ENCODE measurements around the gene GRIK4.

DNA sequence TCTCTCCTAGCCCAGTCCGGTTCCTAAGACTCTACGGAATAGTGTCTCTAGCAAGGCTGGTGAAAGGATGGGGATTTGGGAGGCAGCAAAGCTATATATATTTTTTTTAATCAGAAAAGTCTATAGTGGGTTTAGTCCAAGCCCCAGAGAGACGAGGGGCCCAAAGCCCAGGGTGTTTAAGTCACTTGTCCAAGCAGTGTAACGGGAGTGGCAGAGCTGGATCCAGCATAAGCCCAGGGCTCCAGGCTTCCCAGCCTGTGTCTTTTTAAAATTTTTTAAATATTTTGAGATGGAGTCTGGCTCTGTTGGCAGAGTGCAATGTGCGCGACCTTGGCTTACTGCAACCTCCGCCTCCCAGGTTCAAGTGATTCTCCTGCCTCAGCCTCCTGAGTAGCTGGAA, 6.8 kb downstream of the GRIK4 start:
- TF ChIP-seq MAX (IDR thresholded peaks at IDR 0.05; ENCODE audit: low read depth): no peak
- TF ChIP-seq SIN3A (IDR thresholded peaks at IDR 0.05; ENCODE audit: borderline replicate concordance, low read depth, low read length): no peak
- TF ChIP-seq CTCF (IDR thresholded peaks at IDR 0.05): no peak
- no peak for TF ChIP-seq RXRA (IDR thresholded peaks at IDR 0.05; ENCODE audit: borderline replicate concordance, low read depth)
- no peak for TF ChIP-seq USF2 (IDR thresholded peaks at IDR 0.05; ENCODE audit: borderline replicate concordance, low read depth, low read length)
- no peak for TF ChIP-seq FOXM1 (IDR thresholded peaks at IDR 0.05; ENCODE audit: low read depth)
- TF ChIP-seq EZH2phosphoT487 (IDR thresholded peaks at IDR 0.05; ENCODE audit: borderline replicate concordance, low read depth): no peak
- no peak for TF ChIP-seq RFX5 (IDR thresholded peaks at IDR 0.05; ENCODE audit: low read length)
- no peak for TF ChIP-seq YY1 (IDR thresholded peaks at IDR 0.05; ENCODE audit: low read depth)
- TF ChIP-seq CHD2 (IDR thresholded peaks at IDR 0.05; ENCODE audit: low read length, partially characterized antibody): no peak

Data from SK-N-SH (cell line).